HAP-1 (cell line): ENCODE measurements around the gene HEMK1.

Source experiments
- DNase-seq, 2 experiments: peaks; one replicate each; pipeline ENCODE4 v3.0.0-alpha.2; 2016 to 2020; ENCODE audit warnings: low spot score in 2 of 2
- H3K27me3 ChIP-seq: fragments of 250-450 bp; sonication (Bioruptor Pico); 2 replicates; pipeline ENCODE4 v1.5.1; 2020; ENCODE audit warnings: low read depth, mild to moderate bottlenecking, moderate library complexity
- H3K36me3 ChIP-seq: fragments of 250-450 bp; sonication (Bioruptor Pico); replicated peaks from 2 replicates; pipeline ENCODE4 v1.5.1; 2020; ENCODE audit warnings: mild to moderate bottlenecking
- H3K4me1 ChIP-seq: fragments of 250-450 bp; sonication (Bioruptor Pico); 2 replicates; pipeline ENCODE4 v1.5.1; 2020; ENCODE audit warnings: mild to moderate bottlenecking
- H3K4me3 ChIP-seq: fragments of 250-450 bp; sonication (Bioruptor Pico); 2 replicates; pipeline ENCODE4 v1.5.1; 2020; ENCODE audit warnings: mild to moderate bottlenecking, moderate library complexity
- H3K9me3 ChIP-seq: fragments of 250-450 bp; sonication (Bioruptor Pico); 2 replicates; pipeline ENCODE4 v1.5.1; 2020; ENCODE audit warnings: mild to moderate bottlenecking, moderate library complexity
- in situ Hi-C: fragments of 300-500 bp; cut with MboI; formaldehyde crosslinking; loops from 3 replicates; pipeline ENCODE4 v1.14.3; 2020; ENCODE audit warnings: low sequenced_read_pairs, inconsistent platforms, mixed read lengths

HEMK1 gene

DNA sequence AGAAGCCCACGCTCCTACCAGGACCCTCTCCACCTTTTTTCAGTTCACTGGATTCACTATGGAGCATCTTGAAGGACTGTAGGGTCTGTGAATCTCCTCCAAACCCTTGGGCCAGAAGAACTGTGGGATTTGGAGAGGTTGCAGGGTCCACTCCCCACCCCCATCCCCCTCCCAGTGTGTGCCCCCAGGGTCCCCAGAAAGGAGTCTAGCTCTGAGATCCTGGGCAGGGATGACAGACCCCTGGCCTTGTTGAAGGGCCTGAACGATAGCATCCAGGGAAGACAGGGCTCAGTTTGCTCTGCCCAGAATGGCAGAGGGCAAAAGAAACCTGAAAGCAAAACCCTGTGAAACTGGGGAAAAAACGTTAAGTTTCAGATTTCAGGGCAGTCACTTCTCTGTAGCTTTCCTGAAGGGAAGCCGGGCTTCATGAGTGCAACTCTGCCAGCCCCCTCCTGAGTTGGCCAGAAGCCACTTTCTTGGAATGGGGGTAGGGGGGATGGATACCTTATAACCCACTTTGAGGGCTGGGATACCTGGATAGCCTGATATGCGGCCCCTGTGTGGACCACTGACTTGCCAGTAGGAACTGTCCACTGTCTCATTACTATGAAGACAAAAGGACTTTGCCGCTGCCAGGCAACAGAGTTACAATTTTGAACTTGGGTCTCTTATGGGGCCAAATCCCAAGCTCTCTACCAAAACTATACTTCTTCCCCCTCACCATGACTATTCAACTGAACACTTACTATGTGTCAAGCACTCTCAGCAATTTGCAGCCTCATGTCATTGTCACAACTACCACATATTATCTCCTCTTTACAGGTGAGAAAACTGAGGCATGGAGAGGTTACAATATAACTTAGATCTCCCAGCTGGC is 43.9 kb downstream of the HEMK1 start:
- no peak for DNase-seq
- no peaks in the 10 kb centered on the region for H3K36me3 ChIP-seq
- in situ Hi-C loops, result no loop called here
- H3K9me3 ChIP-seq, result no peaks in the 10 kb centered on the region
- no peak overlapping the region for H3K4me3 ChIP-seq
- no peaks in the 10 kb centered on the region for H3K27me3 ChIP-seq
- peaks cover 22% of the 10 kb centered on the region for H3K4me1 ChIP-seq

DNA sequence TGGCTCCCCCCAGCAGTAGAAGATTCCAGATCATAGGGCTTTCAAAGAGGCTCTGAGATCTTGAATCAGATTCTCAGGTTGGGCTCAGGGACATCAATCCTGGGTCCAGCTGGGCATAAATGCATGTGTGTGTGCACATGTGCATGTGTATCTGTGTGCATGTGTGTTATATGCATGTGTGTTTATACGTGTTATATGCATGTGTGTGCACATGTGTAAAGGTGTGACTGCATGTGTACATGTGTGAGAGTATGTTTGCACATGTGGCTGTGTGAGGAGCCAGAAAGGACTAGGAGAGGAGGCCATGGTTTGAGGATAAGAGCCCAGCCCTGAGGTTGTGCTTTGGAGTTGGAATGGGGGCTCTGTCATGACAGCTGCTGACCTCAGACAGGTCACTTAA is 45.9 kb downstream of the HEMK1 start:
- H3K4me1 ChIP-seq, result peaks cover 26% of the 10 kb centered on the region
- in situ Hi-C loops, result loop anchor here (5.0 kb wide), 1 partner anchor 757 kb away; no protein-coding TSS in a partner anchor

DNA sequence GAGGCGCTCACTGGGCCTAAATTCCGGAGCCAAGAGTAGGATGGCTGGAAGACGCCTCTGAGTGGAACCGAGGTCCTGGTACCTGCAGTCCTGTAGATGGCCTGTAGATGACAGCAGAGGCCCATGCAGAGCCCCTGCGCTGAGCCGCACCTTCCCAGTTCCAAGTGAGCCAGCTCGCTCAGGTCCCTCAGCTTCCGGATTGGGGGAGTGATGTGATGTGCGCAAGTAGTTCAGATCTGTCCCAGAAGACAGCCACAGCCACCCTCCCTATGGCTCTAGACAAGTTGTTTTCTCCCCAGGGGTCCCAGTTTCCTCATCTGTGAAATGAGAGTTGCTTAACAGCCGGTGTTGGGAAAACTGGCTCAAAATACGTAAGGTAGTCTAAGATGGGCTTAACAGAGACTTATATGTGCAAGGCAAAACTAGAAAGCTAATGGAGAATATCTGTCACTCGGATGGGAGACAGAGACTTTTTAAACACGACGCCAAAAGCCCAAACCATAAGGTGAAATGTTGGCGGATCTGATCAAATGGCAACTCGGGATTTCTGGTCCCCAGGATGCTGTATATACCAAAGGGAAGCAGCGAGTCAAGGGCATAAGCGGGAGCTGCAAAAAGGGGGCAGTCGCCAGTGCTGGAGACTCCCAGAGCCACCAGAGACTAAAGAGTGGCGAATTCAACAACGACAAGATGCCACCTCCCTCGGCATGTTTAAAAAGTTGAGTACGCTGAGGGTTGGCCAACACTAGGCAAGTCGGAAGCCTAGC is 46.9 kb downstream of the HEMK1 start:
- Histone ChIP-seq H3K4me1 (peaks cover 18% of the 10 kb centered on the region), H3K4me3 (peak overlapping the region; percentile 90), H3K9me3 (no peaks in the 10 kb centered on the region), H3K27me3 (no peaks in the 10 kb centered on the region), H3K36me3 (peaks cover 11% of the 10 kb centered on the region)
- in situ Hi-C loops, result loop anchor here (5.0 kb wide), 1 partner anchor 756 kb away; no protein-coding TSS in a partner anchor
- DNase-seq, result peak; percentile 89 to 92

More for the DNA sequence above, 45.9 kb downstream of the HEMK1 start:
- no peak for DNase-seq
- Histone ChIP-seq H3K9me3 (no peaks in the 10 kb centered on the region), H3K4me3 (no peak overlapping the region), H3K36me3 (peaks cover 11% of the 10 kb centered on the region), H3K27me3 (no peaks in the 10 kb centered on the region)

GRCh38 chr3:50616770-50617095 is 47.4 kb downstream of the HEMK1 start:
- Histone ChIP-seq H3K27me3 (no peaks in the 10 kb centered on the region), H3K36me3 (peaks cover 11% of the 10 kb centered on the region), H3K4me1 (peaks cover 17% of the 10 kb centered on the region), H3K4me3 (peak overlapping the region; percentile 90), H3K9me3 (no peaks in the 10 kb centered on the region)
- peak; percentile 87 to 95 for DNase-seq
- in situ Hi-C loops, result loop anchor here (5.0 kb wide), 1 partner anchor 756 kb away; no protein-coding TSS in a partner anchor

DNA sequence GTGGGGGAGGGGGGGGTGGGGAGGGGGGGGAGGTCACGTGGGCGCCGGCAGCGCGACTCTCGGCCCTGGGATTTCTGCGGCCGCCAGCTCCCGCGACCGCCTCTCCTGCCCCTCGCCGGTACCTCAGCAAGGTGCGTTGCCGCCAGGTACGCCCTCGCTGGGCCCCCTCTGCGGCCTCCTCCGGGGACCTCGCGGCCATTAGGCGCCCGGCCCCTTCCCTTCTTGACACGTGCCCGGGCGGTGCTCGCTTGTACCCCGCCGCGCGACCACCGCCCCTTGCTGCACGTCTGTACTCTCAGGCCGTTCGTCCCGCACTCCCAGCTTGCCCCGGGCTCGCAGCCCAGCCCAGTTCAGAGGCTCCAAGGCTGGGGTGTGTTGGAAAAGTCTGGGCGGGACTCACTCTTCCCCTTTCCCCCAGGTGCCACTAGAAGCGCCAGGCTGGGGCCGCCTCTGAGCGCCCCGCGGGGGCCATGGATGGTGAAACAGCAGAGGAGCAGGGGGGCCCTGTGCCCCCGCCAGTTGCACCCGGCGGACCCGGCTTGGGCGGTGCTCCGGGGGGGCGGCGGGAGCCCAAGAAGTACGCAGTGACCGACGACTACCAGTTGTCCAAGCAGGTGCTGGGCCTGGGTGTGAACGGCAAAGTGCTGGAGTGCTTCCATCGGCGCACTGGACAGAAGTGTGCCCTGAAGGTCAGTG is 47.9 kb downstream of the HEMK1 start, which contains the start of gene MAPKAPK3:
MAPKAPK3 (plus strand) TSS at position 56 of the 696 bp plus-strand sequence; CDS start at position 471, 415 bp downstream.
- peak within 1 kb of the TSS; percentile 90 for H3K4me3 ChIP-seq
- H3K36me3 ChIP-seq, result peaks cover 11% of the 10 kb centered on the region
- H3K4me1 ChIP-seq, result peaks cover 16% of the 10 kb centered on the region
- H3K9me3 ChIP-seq, result no peaks in the 10 kb centered on the region
- peak in 1 of 2 experiments; percentile 63 for DNase-seq
- in situ Hi-C loops, result loop anchor here (5.0 kb wide), 1 partner anchor 755 kb away; no protein-coding TSS in a partner anchor
- H3K27me3 ChIP-seq, result no peaks in the 10 kb centered on the region

DNA sequence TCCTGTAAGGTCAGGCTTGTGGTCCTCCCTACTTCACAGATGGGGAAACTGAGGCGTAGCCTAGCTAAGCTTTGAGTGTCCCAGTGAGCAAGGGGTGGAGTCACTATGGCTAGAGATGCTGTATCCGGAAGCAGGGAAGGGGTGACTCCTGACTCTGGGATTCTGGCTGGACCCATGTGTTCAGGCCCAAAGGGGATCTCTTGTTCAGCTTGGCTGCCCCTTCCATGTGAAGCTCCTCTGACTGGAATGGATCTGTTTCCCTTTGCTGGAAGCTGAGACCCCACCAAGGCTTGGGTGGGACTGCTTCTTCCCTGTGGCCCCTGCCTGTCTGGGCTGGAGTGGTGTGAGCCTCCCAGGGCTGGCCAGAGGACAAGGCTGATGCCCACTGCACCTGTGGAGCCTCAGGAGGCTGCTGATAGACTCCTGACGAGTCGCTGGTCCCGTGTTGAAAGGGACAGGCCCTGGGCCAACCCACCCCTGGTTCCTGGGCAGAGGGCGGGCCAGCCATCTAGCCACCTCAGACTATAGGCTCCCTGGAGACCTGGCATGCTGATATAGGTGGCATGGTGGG is 48.7 kb downstream of the HEMK1 start:
- H3K27me3 ChIP-seq, result no peaks in the 10 kb centered on the region
- H3K36me3 ChIP-seq, result peaks cover 11% of the 10 kb centered on the region
- H3K4me3 ChIP-seq, result peak overlapping the region; percentile 90
- H3K4me1 ChIP-seq, result peaks cover 13% of the 10 kb centered on the region
- no peak for DNase-seq
- in situ Hi-C loops, result loop anchor here (5.0 kb wide), 1 partner anchor 754 kb away; no protein-coding TSS in a partner anchor
- H3K9me3 ChIP-seq, result no peaks in the 10 kb centered on the region

- Histone ChIP-seq H3K9me3 (no peaks in the 10 kb centered on the region), H3K36me3 (peaks cover 24% of the 10 kb centered on the region), H3K4me1 (peaks cover 18% of the 10 kb centered on the region), H3K4me3 (no peak overlapping the region), H3K27me3 (no peaks in the 10 kb centered on the region)
- no peak for DNase-seq
- in situ Hi-C loops, result no loop called here
Observed at GRCh38 chr3:50620420-50620819, 51.1 kb downstream of the HEMK1 start.

- in situ Hi-C loops, result no loop called here
- H3K4me3 ChIP-seq, result no peak overlapping the region
- H3K9me3 ChIP-seq, result no peaks in the 10 kb centered on the region
- peaks cover 27% of the 10 kb centered on the region for H3K36me3 ChIP-seq
- no peak for DNase-seq
- peaks cover 19% of the 10 kb centered on the region for H3K4me1 ChIP-seq
- no peaks in the 10 kb centered on the region for H3K27me3 ChIP-seq
Observed at GRCh38 chr3:50620820-50621219, 51.5 kb downstream of the HEMK1 start.

DNA sequence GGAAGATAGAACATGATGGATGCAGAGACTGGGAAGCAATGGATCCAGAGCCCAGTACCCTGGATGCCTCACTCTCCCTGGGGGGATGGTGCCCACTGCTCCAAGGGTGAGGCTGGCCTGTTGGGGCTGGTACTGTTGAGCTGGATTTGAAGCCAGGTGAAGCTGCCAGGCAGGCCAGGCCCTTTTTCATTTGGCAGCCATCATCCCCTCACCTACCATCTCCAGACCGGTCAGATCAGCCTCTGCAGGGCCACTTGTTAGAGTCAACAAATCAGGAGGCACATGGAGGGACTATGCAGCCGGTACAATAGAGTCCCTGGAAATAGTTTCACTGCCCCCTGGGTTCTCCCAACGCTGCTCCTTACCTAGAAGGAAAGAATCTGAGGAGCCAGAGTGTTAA is 53.6 kb downstream of the HEMK1 start:
- H3K4me1 ChIP-seq, result peaks cover 12% of the 10 kb centered on the region
- H3K4me3 ChIP-seq, result no peak overlapping the region
- in situ Hi-C loops, result no loop called here
- peaks cover 27% of the 10 kb centered on the region for H3K36me3 ChIP-seq
- no peaks in the 10 kb centered on the region for H3K9me3 ChIP-seq
- H3K27me3 ChIP-seq, result no peaks in the 10 kb centered on the region
- no peak for DNase-seq

DNA sequence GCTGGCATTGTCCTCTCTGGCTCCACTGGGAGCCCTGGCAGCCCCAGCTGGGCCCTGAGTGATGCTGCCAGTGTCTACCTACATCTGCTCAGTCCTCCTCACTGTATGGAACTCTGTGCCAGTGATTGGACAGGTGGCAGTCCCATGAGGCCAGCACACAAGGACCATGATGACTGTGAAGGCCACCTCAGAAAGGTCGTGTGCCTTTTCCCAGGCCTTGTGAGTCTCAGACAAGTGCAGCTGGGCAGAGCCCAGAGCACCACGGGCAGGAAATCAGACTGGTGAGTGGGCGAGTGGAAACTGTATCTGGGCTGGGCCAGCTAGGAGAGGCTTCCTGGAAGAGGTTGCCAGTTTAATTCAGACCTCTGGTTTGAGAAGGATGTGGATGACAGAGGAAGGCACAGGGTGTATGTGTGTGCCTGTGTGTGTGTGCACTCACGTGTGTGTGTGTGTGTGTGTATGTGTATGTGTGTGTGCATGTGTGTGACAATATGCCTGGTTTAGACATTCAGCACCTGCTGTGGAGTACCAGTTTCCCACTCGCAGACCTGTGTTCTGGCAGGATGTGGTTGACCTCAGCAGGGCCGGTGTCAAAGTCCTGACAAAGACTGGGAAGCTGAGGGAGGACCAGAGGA is 54.6 kb downstream of the HEMK1 start:
- no peak overlapping the region for H3K4me3 ChIP-seq
- in situ Hi-C loops, result no loop called here
- no peaks in the 10 kb centered on the region for H3K9me3 ChIP-seq
- no peaks in the 10 kb centered on the region for H3K27me3 ChIP-seq
- H3K4me1 ChIP-seq, result peaks cover 8% of the 10 kb centered on the region
- no peak for DNase-seq
- peaks cover 24% of the 10 kb centered on the region for H3K36me3 ChIP-seq

- Histone ChIP-seq H3K27me3 (no peaks in the 10 kb centered on the region), H3K9me3 (no peaks in the 10 kb centered on the region), H3K36me3 (peaks cover 20% of the 10 kb centered on the region), H3K4me3 (no peak overlapping the region), H3K4me1 (peaks cover 6% of the 10 kb centered on the region)
- in situ Hi-C loops, result no loop called here
- DNase-seq, result no peak
Observed at GRCh38 chr3:50624634-50625033, 55.3 kb downstream of the HEMK1 start.

DNA sequence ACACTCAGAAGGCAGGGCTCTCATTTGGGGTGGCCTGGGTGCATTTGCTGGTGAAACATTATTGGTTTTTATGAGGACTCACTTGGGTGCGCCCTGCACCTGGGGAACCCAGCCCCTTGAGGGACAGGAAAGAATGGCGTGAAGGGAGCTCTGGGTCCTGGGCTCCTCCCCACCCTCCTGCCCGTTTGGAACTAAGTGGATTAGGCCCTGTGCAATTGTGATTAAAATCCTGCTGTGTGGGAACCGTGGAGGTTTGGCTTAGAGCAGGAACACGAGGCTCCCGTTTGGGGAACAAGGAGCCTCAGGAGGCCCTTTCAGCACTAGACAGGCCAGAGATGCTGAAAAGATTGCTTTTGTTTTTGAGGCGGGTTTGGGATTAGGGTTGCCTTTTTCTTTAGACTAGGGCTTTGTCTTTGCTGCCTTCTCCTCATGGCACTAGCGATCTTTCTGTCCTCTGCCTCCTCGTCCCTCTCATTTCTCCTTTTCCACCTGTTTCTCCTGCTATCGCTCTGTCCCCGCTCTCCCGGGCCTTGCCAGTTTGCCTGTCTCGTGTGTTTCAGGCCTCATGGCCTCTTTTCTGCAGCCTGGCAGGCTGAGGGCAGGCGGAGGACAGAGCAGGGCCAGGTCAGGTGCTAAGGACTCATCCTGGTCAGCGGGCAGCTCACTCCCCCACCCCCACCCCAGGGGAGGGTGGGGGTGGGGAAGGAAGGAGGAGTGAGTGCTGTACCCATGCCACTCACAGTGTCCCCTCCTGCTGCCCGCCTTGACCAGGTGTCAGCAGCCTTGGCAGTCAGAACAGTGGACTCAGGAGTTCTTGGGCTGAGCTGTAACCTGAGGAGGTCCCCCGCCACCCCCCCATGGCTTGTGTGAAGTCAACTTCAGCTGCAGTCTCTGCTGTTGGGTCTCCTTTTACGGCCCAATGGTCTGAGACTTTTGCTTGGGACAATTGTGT is 56.2 kb downstream of the HEMK1 start:
- Histone ChIP-seq H3K9me3 (no peaks in the 10 kb centered on the region), H3K4me1 (peaks cover 6% of the 10 kb centered on the region), H3K36me3 (peaks cover 16% of the 10 kb centered on the region), H3K27me3 (no peaks in the 10 kb centered on the region), H3K4me3 (no peak overlapping the region)
- peak in 1 of 2 experiments; percentile 46 for DNase-seq
- in situ Hi-C loops, result no loop called here
